GM18508 (cell line): ENCODE results near the gene CCDC57.
"Not testable (repeated sequence)": the region's sequence is repeated elsewhere in the genome, so short reads cannot be mapped to it uniquely, and the experiment has no call there.

Source experiments
- ATAC-seq: cut with Tn5 transposase; IDR thresholded peaks from one replicate; pipeline ENCODE4 v1.9.1; 2021; ENCODE audit warnings: moderate number of reproducible peaks; ENCODE audit not compliant: insufficient read depth, unreplicated experiment

Gene CCDC57

GRCh38 chr17:82180776-82181528 lies 31.7 kb downstream of the CCDC57 start:
- ATAC-seq = no peak

- no peak for ATAC-seq
Measured at GRCh38 chr17:82179946-82180475, 32.6 kb downstream of the CCDC57 start.

GRCh38 chr17:82179412-82179811 lies 33.2 kb downstream of the CCDC57 start:
- ATAC-seq = no peak

GRCh38 chr17:82178499-82179261 lies 34.0 kb downstream of the CCDC57 start:
- ATAC-seq = no peak

- ATAC-seq = no peak
Measured at GRCh38 chr17:82177761-82178498, 34.7 kb downstream of the CCDC57 start.

GRCh38 chr17:82177276-82177675 lies 35.4 kb downstream of the CCDC57 start:
- ATAC-seq = no peak

- ATAC-seq = no peak
Measured at GRCh38 chr17:82175951-82176350, 36.7 kb downstream of the CCDC57 start.

GRCh38 chr17:82175201-82175600 lies 37.4 kb downstream of the CCDC57 start:
- no peak for ATAC-seq

GRCh38 chr17:82174042-82174857 lies 38.4 kb downstream of the CCDC57 start:
- ATAC-seq = not testable (repeated sequence)

- no peak for ATAC-seq
Measured at GRCh38 chr17:82173351-82174041, 39.1 kb downstream of the CCDC57 start.

GRCh38 chr17:82172486-82173160 lies 40.0 kb downstream of the CCDC57 start:
- no peak for ATAC-seq

- no peak for ATAC-seq
Measured at GRCh38 chr17:82171750-82172375, 40.8 kb downstream of the CCDC57 start.

- no peak for ATAC-seq
Measured at GRCh38 chr17:82170412-82170961, 42.2 kb downstream of the CCDC57 start.

GRCh38 chr17:82168568-82168967 lies 44.1 kb downstream of the CCDC57 start:
- no peak for ATAC-seq

- no peak for ATAC-seq
Measured at GRCh38 chr17:82167028-82167427, 45.6 kb downstream of the CCDC57 start.

- no peak for ATAC-seq
Measured at GRCh38 chr17:82164853-82165252, 47.8 kb downstream of the CCDC57 start.

- no peak for ATAC-seq
Measured at GRCh38 chr17:82161216-82161615, 51.4 kb downstream of the CCDC57 start.

GRCh38 chr17:82160075-82160474 lies 52.6 kb downstream of the CCDC57 start:
- no peak for ATAC-seq
